ENCODE data around the gene PCBP3.
"Not testable (repeated sequence)": the region's sequence is repeated elsewhere in the genome, so short reads cannot be mapped to it uniquely, and the experiment has no call there.

Gene PCBP3

GRCh38 chr21:45635271-45636151 is 8.0 kb upstream of the PCBP3 start:
- DNase-seq (ENCODE audit: low read depth): no peak

DNA sequence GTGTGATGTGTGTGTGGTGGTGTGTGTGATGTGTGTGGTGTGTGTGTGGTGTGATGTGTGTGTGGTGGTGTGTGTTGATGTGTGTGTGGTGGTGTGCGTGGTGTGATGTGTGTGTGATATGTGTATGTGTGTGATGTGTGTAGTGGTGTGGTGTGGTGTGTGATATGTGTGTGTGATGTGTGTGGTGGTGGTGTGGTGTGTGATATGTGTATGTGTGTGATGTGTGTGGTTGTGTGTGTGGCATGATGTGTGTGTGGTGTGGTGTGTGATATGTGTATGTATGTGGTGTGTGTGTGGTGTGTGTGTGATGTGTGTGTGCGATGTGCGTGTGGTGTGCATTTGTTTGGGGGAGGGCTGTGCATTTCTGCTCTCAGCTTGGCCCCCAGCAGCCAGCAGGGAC is 7.1 kb upstream of the PCBP3 start:
- no peak for DNase-seq (ENCODE audit: low read depth)

DNA sequence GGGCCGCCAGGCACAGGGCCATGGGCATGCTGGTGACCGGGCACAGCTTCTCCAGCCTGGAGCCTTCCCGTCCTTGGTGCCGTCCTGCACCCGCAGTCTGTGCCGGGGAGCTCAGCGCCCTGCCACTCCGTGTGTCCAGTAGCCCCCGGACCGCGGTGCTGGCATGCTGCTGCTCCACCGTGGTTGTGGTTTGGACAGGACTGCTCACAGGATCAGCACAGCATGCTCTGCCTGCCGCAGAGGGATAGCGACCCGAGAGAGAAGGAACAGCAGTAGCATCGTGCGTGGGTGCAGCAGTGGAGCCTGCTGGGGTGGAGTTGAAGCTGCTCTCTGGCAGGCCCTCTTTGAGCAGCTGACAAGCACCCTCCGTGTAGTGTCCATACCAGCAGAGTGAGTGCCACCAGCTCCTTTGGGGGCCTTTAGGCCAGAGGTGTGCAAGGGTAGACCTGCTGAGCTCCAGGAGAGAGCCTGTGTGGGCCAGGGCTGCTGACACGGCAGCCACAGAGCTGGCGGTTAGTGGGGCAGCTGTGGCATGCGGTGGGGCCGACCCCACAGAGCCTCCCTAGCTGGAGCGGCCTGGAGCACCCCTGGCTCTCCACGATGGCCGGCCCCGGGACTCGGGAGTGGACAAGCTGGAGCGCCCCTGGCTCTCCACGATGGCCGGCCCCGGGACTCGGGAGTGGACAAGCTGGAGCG is 6.4 kb upstream of the PCBP3 start:
- DNase-seq (ENCODE audit: low read depth): no peak

GRCh38 chr21:45637883-45638282 is 5.6 kb upstream of the PCBP3 start:
- DNase-seq (ENCODE audit: low read depth): no peak

- no peak for DNase-seq (ENCODE audit: low read depth)
These were observed 4.8 kb upstream of the PCBP3 start for GRCh38 chr21:45638707-45639106.

DNA sequence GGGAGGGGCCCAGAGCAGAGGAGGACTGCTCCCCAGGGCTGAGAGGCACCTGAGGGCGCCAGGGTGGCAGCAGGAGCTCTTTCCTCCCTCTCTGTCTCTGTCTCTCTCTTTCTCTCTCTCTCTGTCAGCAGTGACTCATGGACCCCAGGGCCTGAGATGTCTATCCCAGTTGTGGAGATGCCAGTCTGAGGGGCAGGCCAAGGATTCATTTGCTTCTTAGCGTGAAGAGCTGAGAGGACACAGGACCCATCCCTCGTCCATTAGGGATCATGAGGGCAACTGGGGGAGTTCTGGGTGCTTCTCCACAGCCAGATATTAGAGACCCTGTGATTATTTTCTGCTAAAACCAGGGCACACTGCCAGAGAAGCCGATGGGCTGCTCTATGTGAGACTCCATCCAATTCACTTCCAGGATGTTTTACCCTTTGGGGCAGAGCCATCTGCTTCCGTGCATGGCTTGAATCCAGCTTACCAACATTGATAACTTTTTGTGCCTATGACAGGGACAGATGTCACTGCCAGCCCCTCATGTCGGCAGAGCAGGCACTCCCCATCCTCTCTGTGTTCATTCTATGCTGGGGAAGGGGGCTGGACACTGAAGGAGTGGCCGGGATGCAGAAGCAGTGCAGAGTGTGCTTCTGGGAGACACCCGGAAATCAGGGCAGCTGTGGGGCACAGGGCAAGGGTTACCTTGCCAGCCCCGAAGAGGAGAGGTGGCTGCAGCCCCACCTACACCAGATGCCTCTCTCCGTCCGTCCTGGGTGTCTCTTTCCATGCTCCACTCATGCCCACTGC is 4.1 kb upstream of the PCBP3 start:
- DNase-seq (ENCODE audit: low read depth): no peak

GRCh38 chr21:45640001-45640887 is 3.3 kb upstream of the PCBP3 start:
- DNase-seq (ENCODE audit: low read depth): no peak

DNA sequence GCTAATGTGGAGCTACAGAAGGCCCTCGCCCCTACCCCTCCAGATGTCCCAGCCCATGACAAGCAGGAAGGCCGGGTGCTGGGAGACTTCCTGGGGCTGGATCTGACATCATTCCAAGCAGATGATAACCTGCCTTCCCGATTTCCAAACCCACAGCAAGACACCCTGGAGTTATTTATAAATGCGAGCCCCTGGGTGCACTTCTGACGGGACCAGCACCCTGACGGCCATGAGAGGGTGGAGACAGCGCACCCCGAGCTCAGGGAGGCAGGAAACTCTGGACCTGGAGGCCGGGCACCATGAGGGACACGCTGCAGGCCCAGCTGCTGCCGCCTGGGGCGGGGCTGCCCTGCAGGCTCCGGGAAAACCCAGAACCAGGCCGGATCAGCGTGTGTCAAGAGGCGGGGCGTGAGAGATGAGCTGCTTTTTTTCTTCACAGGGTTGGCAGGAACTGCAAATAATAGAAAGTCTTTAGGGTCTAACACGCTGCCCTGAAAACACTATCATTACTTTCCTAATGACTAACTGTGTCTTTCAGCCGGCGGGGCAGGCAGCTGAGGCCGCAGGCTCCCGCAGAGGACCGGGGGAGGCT is 2.5 kb upstream of the PCBP3 start:
- no peak for DNase-seq (ENCODE audit: low read depth)

GRCh38 chr21:45641480-45642035 is 2.0 kb upstream of the PCBP3 start:
- DNase-seq (ENCODE audit: low read depth): no peak

GRCh38 chr21:45642122-45642813 is 1.3 kb upstream of the PCBP3 start:
- DNase-seq (ENCODE audit: low read depth): no peak

DNA sequence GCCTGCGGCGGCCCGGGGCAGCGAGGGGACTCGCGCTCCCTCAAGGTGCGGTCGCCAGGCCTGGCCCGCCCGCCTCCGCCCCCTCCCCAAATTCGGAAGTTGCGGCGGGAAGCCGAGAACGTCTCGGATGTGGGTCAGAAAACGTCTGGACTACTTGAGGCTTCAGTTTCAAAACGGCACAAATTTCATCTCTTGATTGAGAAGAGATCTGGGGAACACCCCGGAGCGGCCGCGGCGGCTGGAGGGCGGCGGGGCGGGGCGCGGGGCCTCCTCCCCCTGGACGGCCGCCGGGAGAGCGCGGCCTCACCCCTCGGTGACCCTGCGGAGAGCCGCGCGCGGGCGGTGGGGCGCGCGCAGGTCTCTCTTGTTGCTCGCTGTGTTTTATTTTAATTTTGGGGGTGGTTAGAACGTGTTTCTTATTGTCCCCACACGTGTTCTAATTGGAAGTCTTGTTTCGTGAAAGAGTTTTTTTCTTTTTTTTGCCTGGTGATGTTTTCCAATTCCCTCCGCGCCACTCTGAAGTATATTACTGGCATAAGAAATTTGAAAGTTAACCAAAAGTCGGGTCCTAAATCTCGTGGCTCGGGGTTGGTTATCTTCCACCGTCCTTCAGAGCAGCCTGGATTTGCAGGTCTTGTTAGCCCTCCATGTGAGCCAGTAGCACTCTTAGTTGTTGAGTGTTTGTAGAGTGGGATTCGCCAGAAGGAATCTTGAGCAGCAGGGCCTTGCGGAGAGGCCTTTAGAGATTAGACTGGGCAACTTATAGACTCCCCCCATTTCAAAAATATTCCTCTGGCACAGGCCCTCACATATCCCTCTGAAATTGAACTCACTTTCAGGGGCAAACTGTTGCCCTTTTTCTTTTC is 749 bp downstream of the PCBP3 start:
- no peak for DNase-seq (ENCODE audit: low read depth)

DNA sequence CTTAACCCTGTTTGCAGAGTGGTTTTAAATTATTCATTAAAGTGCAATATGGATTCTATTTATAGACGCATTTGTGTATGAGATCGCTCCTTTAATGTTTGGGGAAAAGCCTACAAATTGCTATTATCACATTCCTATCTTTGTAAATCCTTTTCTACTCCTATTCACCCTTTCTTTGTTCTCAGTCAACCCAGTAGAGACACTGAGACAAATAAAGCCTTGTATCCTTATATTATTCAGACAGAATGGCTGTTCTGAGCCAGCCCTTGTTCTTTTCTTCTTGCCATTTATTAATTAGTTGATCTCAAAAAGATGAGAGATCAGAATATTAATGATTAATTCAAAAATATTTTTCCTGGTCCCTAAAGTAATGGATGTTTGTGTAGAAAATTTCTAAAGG is 8.4 kb downstream of the PCBP3 start:
- no peak for DNase-seq (ENCODE audit: low read depth)

GRCh38 chr21:45655124-45655523 is 11.6 kb downstream of the PCBP3 start:
- no peak for DNase-seq (ENCODE audit: low read depth)

- DNase-seq (ENCODE audit: low read depth): not testable (repeated sequence)
These were observed 12.6 kb downstream of the PCBP3 start for GRCh38 chr21:45656114-45656513.

DNA sequence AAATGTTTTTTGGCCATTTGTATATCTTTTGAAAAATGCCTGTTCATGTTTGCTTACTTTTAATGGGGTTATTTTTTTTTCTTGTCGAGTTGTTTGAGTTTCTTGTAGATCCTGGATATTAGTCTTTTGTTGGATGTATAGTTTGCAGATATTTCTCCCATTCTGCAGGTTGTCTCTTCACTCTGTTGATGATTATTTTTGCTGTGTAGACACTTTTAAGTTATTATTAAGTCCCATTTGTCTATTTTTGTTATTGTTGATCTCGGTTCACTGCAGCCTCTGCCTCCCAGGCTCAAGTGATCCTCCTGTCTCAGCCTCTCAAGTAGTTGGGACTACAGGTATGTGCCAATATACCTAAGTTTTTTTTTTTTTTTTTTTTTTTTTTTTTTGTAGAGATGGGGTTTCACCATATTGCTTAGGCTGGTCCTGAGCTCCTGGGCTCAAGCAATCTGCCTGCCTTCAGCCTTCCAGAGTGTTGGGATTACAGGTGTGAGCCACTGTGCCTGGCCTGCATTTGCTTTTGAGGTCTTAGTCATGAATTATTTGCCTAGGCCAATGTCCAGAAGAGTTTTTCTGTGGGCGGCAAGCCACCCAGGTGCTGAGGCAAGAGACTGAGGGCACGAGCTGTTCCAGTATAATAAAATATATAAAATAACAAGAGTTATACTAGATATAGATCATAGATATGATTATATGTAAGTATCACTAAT is 18.5 kb downstream of the PCBP3 start:
- DNase-seq (ENCODE audit: low read depth): not testable (repeated sequence)

DNA sequence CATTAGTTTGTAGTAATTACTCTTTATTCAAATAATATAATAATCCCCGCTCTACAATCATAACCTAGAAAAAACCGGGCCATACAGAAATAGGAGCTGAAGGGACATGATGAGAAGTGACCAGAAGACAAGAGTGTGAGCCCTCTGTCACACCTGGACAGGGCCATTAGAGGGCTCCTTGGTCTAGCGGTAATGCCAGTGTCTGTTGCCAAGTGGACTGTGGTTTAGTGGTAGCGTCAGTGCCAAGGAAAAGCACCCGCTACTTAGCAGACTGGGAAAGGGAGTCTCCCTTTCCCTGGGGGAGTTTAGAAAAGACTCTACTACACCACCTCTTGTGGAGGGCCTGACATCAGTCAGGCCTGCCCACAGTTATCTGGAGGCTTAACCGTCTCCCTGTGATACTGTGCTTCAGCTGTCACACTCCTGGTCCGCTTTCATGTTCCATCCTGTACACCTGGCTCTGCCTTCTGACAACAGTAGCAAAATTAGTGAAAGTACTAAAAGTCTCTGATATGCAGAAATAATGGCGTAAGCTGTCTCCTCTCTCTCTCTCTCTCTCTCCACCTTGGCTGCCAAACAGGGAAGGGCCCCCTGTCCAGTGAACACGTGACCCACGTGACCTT is 19.2 kb downstream of the PCBP3 start:
- DNase-seq (ENCODE audit: low read depth): not testable (repeated sequence)

DNA sequence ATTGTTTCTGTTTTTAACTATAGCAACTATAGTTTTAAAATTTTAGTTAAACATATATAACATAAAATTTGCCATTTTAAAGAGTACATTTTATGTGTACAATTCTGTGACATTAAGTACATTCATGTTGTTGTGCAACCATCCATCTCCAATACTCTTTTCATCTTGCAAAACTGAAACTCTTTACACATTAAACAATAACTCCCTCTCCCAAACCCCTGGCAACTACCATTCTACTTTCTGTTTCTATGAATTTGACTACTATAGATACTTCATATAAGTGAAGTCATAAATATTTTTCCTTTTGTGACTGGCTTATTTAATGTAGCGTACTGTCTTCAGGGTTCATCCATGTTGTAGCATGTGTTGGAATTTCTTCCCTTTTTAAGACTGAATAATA is 25.9 kb downstream of the PCBP3 start:
- DNase-seq (ENCODE audit: low read depth): no peak

DNA sequence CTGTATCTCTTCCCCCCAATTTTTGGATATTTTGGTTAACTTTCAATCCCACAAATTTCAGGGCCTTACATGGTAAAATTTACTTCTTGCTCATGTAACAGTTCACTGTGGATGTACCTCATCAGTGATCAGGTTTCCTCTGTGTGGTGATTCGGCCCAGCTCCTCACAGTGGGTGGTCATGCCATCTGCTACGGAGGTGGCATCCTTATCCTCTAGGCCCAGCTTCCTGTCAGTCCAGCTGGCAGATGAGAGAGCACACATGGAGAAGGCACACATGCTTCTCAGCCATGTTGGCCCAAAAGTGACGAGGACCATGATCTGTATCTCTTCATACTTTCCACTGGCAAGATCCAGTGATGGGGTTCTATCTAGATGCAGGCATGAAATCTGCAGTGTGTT is 27.2 kb downstream of the PCBP3 start:
- DNase-seq (ENCODE audit: low read depth): no peak
